ENCODE results near the gene VPS26B.

VPS26B gene

DNA sequence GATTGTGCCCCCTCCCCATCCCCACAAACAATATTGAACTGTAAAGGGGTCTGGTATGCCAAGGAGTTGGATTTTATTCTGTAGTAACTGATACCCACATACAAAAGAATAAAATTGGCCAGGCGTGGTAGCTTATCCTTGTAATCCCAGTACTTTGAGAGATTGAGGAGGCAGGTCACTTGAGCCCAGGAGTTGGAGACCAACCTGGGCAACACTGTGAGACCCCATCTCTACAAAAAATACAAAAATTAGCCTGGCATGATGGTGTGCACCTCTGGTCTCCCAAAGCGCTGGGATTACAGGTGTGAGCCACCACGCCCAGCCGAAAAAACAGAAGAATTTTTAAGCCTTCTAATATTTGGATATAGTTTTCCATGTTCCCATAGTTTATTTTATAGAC is 47.5 kb downstream of the VPS26B start:
- DNase-seq (ENCODE audit: low read depth), result no peak
- H3K4me3 ChIP-seq (ENCODE audit: low read depth, low read length), result no peak overlapping the region
- TF ChIP-seq MYC (IDR thresholded peaks at IDR 0.05; ENCODE audit: low read depth, low read length) (no peak), POLR2A (IDR thresholded peaks at IDR 0.05; ENCODE audit: extremely low read depth, insufficient read length) (no peak)
- TF ChIP-seq, protein P1, sequence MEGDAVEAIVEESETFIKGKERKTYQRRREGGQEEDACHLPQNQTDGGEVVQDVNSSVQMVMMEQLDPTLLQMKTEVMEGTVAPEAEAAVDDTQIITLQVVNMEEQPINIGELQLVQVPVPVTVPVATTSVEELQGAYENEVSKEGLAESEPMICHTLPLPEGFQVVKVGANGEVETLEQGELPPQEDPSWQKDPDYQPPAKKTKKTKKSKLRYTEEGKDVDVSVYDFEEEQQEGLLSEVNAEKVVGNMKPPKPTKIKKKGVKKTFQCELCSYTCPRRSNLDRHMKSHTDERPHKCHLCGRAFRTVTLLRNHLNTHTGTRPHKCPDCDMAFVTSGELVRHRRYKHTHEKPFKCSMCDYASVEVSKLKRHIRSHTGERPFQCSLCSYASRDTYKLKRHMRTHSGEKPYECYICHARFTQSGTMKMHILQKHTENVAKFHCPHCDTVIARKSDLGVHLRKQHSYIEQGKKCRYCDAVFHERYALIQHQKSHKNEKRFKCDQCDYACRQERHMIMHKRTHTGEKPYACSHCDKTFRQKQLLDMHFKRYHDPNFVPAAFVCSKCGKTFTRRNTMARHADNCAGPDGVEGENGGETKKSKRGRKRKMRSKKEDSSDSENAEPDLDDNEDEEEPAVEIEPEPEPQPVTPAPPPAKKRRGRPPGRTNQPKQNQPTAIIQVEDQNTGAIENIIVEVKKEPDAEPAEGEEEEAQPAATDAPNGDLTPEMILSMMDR (IDR thresholded peaks at IDR 0.05; ENCODE audit: low read depth, low read length), result no peak
- TF ChIP-seq, protein P2, sequence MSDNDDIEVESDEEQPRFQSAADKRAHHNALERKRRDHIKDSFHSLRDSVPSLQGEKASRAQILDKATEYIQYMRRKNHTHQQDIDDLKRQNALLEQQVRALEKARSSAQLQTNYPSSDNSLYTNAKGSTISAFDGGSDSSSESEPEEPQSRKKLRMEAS (IDR thresholded peaks at IDR 0.05; ENCODE audit: low read depth, low read length), result no peak

DNA sequence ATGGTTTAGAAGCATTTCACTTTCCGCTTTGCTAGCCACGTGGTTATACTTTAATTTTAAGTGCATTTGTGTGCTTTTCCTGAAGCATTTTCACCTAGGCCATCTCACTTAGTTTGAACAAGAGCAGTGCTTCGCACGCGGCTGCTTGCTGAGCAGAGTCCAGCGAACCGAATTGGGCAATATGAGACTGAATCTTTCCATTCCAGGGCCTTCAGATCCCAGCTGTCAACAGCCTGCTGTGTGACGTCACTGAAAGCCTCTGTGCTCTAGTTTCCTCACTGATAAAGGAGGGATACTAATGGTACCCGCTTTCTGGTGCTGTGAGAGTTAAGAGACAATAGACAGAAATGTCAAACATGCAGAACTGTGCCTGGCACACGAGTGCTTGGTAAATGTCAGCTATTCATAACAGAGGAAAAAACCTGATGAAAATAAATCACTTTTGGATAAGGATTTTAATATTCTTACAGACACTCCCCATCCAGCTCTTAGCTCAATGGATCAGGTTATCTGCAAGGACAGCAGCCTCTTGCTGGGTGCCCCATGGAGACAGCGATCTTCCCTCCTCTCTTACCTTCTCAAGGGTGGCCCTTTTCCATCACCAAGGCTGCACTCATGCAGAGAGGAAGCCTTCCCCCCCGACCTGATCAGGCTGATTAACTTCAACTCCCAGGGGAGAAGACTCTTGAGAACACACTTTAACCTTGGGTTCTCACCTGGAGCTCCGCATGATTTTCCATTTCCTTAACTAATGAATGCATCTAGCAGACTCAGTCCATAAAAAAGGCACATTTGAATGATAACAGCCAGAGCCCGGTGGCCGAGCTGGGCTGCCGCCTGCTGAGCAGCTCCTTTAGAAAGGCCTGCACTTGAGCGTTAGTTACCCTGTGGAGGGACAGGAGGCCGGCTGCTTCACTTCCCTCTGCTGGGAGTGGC is 48.2 kb downstream of the VPS26B start:
- H3K4me3 ChIP-seq (ENCODE audit: low read depth, low read length), result no peak overlapping the region
- TF ChIP-seq, protein P2 (IDR thresholded peaks at IDR 0.05; ENCODE audit: low read depth, low read length), result no peak
- TF ChIP-seq MYC (IDR thresholded peaks at IDR 0.05; ENCODE audit: low read depth, low read length), result no peak
- TF ChIP-seq, protein P1 (IDR thresholded peaks at IDR 0.05; ENCODE audit: low read depth, low read length), result no peak
- no peak for TF ChIP-seq POLR2A (IDR thresholded peaks at IDR 0.05; ENCODE audit: extremely low read depth, insufficient read length)
- DNase-seq (ENCODE audit: low read depth), result no peak

DNA sequence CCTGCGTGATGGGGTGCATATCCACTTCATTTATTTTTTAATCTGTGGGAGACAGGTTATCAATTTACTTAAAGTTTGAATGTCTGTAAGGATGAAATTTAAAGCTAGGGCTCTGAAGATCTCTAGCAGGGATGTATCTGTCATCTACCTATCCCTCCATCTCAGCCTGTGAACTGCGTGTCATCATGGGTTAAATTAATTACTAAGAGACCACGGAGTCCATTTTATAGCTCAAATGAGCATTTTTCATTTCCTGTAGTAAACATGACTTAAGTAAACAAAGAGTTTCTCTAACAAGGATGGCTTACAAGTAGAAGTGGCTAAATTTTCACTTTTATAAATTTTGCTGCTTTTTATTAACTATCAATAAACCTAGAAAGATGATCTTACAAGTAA is 48.8 kb downstream of the VPS26B start:
- DNase-seq (ENCODE audit: low read depth), result no peak
- no peak for TF ChIP-seq MYC (IDR thresholded peaks at IDR 0.05; ENCODE audit: low read depth, low read length)
- no peak overlapping the region for H3K4me3 ChIP-seq (ENCODE audit: low read depth, low read length)

DNA sequence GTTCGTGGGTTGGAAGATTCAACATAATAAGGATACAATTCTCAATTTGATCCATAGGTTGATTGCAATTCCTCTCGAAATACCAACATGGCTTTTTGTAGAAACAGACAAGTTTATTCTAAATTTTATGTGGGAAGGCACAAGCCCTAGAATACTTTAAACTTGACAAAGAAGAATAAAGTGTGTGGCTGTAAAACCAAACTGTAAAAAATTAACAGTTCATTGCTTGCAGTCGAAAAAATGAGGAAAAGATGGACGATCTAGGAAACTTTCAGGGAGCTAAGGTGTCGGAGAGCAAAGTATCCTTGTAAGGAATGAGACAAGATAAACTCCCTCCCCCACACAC is 50.7 kb downstream of the VPS26B start:
- TF ChIP-seq, protein P2 (IDR thresholded peaks at IDR 0.05; ENCODE audit: low read depth, low read length), result no peak
- no peak for TF ChIP-seq MYC (IDR thresholded peaks at IDR 0.05; ENCODE audit: low read depth, low read length)
- TF ChIP-seq, protein P1 (IDR thresholded peaks at IDR 0.05; ENCODE audit: low read depth, low read length), result no peak
- no peak for TF ChIP-seq POLR2A (IDR thresholded peaks at IDR 0.05; ENCODE audit: extremely low read depth, insufficient read length)
- no peak for DNase-seq (ENCODE audit: low read depth)
- H3K4me3 ChIP-seq (ENCODE audit: low read depth, low read length), result no peak overlapping the region

DNA sequence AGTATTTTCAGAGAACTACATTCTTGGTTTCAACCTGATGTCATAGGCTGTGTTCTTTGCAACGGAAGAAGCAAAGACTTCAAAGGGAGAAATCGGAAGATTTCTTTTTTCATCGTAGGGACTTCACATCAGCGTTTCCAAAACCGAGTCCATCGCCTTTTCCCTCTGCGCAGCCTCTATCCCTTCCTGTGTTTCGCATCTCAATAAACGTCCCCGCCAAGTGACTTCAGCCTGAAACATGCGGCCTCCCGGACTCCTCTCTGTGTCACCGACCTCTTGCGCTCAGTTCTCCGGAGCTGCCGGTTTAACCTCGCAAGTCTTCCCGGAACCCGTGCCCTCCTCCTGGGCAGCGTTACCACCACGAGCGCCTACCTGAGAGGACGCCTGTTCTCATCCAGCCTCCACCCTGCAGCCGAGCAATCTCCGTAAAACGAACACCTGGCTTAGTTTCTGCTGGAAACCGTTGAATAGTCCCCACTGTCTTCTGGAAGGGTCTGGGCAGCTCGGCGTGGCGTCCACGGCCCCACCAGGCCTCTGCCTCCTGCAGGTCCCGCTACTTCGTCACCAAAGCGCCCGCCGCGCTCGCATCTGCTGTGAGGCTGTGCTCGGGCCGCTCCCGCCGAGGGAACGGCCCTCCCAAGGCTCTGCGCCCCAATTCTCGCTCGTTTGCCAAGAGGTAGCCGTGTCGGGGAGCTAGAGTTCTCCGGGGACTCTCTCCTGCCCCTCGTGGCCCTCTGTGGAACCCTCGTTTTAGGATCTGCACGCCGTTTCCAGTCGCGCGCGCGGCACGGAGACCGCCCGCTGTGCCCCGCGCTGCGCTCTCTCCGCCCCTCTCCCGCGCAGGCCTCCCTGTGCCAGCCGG is 51.3 kb downstream of the VPS26B start, which contains the start of gene GLB1L3:
Gene GLB1L3, plus strand, starts transcription at position 846 of the 862 bp plus-strand sequence. CDS start 362 bp downstream, outside the sequence.
- TF ChIP-seq, protein P1 (IDR thresholded peaks at IDR 0.05; ENCODE audit: low read depth, low read length), result no peak
- TF ChIP-seq, protein P2 (IDR thresholded peaks at IDR 0.05; ENCODE audit: low read depth, low read length), result no peak
- TF ChIP-seq MYC (IDR thresholded peaks at IDR 0.05; ENCODE audit: low read depth, low read length) (no peak), POLR2A (IDR thresholded peaks at IDR 0.05; ENCODE audit: extremely low read depth, insufficient read length) (no peak)
- DNase-seq (ENCODE audit: low read depth), result no peak
- no peak within 1 kb of the TSS for H3K4me3 ChIP-seq (ENCODE audit: low read depth, low read length)

All from NB4 (cell line).